Lower leg skin (tissue), 3 donors: ENCODE results near the gene USP28.

Source experiments
- CTCF ChIP-seq, 3 donors: fragments of 450-650 bp; IDR thresholded peaks; one replicate each; pipeline ENCODE4 v1.5.1; 2016; ENCODE audit warnings: antibody characterized with exemption in 3 of 3, mild to moderate bottlenecking in 3 of 3, moderate library complexity in 2 of 3
- POLR2A ChIP-seq, 2 donors: fragments of 450-650 bp; IDR thresholded peaks; one replicate each; pipeline ENCODE4 v1.6.1; 2016 to 2017; ENCODE audit warnings: antibody characterized with exemption in 2 of 2, mild to moderate bottlenecking in 1 of 2, moderate library complexity in 1 of 2

- no peak for TF ChIP-seq CTCF (IDR thresholded peaks at IDR 0.05)
- TF ChIP-seq POLR2A (IDR thresholded peaks at IDR 0.05) = no peak
These were observed 25.7 kb downstream of the USP28 start for GRCh38 chr11:113849713-113850112.
